Measurements from ENCODE around the gene ADGRD1.

DNA sequence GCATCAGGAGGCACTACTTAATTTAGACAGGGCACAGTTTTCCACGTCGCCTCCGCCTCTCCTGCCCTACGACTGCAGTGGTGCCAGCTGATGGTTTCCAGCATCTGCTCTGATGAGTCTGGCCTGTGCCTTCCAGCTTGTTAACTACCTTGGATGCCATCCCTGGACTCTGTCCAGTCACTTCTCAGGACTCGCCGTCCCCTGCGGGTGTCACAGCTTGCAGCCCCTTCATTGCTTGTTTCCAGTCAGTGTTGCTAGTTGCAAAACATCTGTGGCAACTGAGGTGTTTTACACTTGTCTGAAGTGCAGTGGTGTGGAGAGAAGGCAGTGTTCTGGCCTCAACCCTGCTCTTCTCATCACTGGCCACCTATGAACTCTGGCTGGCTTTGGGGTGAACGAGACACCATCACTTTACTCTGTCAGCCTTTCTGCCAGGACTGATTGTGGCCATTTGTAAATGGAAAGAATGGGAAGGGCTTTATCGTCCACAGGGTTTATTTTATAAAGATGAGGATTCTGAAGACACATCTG lies 8.3 kb downstream of the ADGRD1 start:
- TF ChIP-seq, protein P1, sequence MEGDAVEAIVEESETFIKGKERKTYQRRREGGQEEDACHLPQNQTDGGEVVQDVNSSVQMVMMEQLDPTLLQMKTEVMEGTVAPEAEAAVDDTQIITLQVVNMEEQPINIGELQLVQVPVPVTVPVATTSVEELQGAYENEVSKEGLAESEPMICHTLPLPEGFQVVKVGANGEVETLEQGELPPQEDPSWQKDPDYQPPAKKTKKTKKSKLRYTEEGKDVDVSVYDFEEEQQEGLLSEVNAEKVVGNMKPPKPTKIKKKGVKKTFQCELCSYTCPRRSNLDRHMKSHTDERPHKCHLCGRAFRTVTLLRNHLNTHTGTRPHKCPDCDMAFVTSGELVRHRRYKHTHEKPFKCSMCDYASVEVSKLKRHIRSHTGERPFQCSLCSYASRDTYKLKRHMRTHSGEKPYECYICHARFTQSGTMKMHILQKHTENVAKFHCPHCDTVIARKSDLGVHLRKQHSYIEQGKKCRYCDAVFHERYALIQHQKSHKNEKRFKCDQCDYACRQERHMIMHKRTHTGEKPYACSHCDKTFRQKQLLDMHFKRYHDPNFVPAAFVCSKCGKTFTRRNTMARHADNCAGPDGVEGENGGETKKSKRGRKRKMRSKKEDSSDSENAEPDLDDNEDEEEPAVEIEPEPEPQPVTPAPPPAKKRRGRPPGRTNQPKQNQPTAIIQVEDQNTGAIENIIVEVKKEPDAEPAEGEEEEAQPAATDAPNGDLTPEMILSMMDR (IDR thresholded peaks at IDR 0.05) = no peak
- TF ChIP-seq POLR2A (IDR thresholded peaks at IDR 0.05) (no peak), POLR2AphosphoS5 (IDR thresholded peaks at IDR 0.05) (peak; percentile 57 to 75 (median 71))
